GM23338 (cell line): ENCODE data around the gene RRP12. TPM values are rescaled to one million over a fixed set of nuclear protein-coding genes. Genes with fewer than 3 reads are reported as not detected.

Experiments
- ATAC-seq: fragments of 200-7000 bp; cut with Tn5 transposase; 3 replicates; pipeline ENCODE4 v1.9.1; 2020
- DNase-seq: peaks from one replicate; pipeline ENCODE4 v3.0.0-alpha.2; 2015; ENCODE audit warnings: low spot score
- H2AFZ ChIP-seq: fragments of 200-600 bp; sonication (generic); 2 replicates; pipeline ENCODE4 v1.8.0; 2016; ENCODE audit warnings: antibody characterized with exemption, mild to moderate bottlenecking, moderate library complexity
- H3F3A ChIP-seq: fragments of 200-600 bp; sonication (generic); replicated peaks from 2 replicates; pipeline ENCODE4 v1.8.0; 2017; ENCODE audit warnings: antibody characterized with exemption, mixed run types, low read depth
- H3K27ac ChIP-seq: fragments of 200-600 bp; sonication (generic); 2 replicates; pipeline ENCODE4 v1.6.1; 2016; ENCODE audit warnings: low read depth
- H3K27me3 ChIP-seq: fragments of 200-600 bp; sonication (generic); 2 replicates; pipeline ENCODE4 v1.8.0; 2016; ENCODE audit warnings: mild to moderate bottlenecking, mixed run types, moderate library complexity; ENCODE audit not compliant: insufficient read depth
- H3K36me3 ChIP-seq: fragments of 200-600 bp; sonication (generic); 2 replicates; pipeline ENCODE4 v1.8.0; 2016; ENCODE audit warnings: mild to moderate bottlenecking; ENCODE audit not compliant: insufficient read depth
- H3K4me1 ChIP-seq: fragments of 200-600 bp; sonication (generic); 2 replicates; pipeline ENCODE4 v1.8.0; 2016; ENCODE audit warnings: mild to moderate bottlenecking, moderate library complexity; ENCODE audit not compliant: insufficient read depth
- H3K4me2 ChIP-seq: fragments of 200-600 bp; sonication (generic); 2 replicates; pipeline ENCODE4 v1.7.1; 2017; ENCODE audit warnings: mixed run types
- H3K4me3 ChIP-seq: fragments of 200-600 bp; sonication (generic); 2 replicates; pipeline ENCODE4 v1.6.1; 2016; ENCODE audit warnings: mixed run types
- H3K79me2 ChIP-seq: fragments of 200-600 bp; sonication (generic); replicated peaks from 2 replicates; pipeline ENCODE4 v1.8.0; 2017; ENCODE audit warnings: mild to moderate bottlenecking; ENCODE audit not compliant: insufficient read depth
- H3K9me2 ChIP-seq: fragments of 200-600 bp; sonication (generic); 2 replicates; pipeline ENCODE4 v1.8.0; 2017; ENCODE audit not compliant: insufficient read depth
- H4K20me1 ChIP-seq: fragments of 200-600 bp; sonication (generic); replicated peaks from 2 replicates; pipeline ENCODE4 v1.8.0; 2017; ENCODE audit warnings: mild to moderate bottlenecking; ENCODE audit not compliant: insufficient read depth
- H3K27ac Mint-ChIP-seq: 2 replicates; pipeline ENCODE4 v1.8.0; 2020; ENCODE audit warnings: inconsistent platforms, mild to moderate bottlenecking, moderate library complexity, mixed read lengths
- H3K27me3 Mint-ChIP-seq: 3 replicates; pipeline ENCODE4 v1.8.0; 2022; ENCODE audit warnings: low read depth, mild to moderate bottlenecking, moderate library complexity, mixed read lengths, inconsistent platforms; ENCODE audit not compliant: insufficient read depth, poor library complexity
- H3K36me3 Mint-ChIP-seq: 3 replicates; pipeline ENCODE4 v1.8.0; 2021; ENCODE audit warnings: low read depth, mild to moderate bottlenecking, inconsistent platforms, moderate library complexity, mixed read lengths
- H3K4me1 Mint-ChIP-seq: 3 replicates; pipeline ENCODE4 v1.8.0; 2020; ENCODE audit warnings: mild to moderate bottlenecking, inconsistent platforms, mixed read lengths
- H3K4me3 Mint-ChIP-seq: 3 replicates; pipeline ENCODE4 v1.8.0; 2021; ENCODE audit warnings: moderate library complexity, mild to moderate bottlenecking, inconsistent platforms, mixed read lengths
- H3K9me3 Mint-ChIP-seq: 3 replicates; pipeline ENCODE4 v1.8.0; 2020; ENCODE audit warnings: moderate library complexity, mild to moderate bottlenecking, inconsistent platforms, mixed read lengths
- CREB1 ChIP-seq: fragments of 250-450 bp; sonication (Bioruptor Pico); IDR thresholded peaks from 2 replicates; pipeline ENCODE4 v1.5.0; 2020; ENCODE audit warnings: low read depth, mild to moderate bottlenecking, moderate library complexity
- CTCF ChIP-seq, 2 experiments: fragments of 200-600 bp in 1 of 2; sonication (generic) in 1 of 2; conservative IDR thresholded peaks; 2 replicates each; pipeline versions ENCODE4 v1.5.1 to v1.6.1; 2016 to 2017; ENCODE audit warnings: antibody characterized with exemption in 2 of 2, low read depth in 2 of 2, mild to moderate bottlenecking in 2 of 2, moderate library complexity in 1 of 2
- ETS1 ChIP-seq: IDR thresholded peaks from 2 replicates; pipeline ENCODE4 v1.6.1; 2016; ENCODE audit warnings: antibody characterized with exemption
- EZH2 ChIP-seq: fragments of 200-600 bp; sonication (generic); IDR thresholded peaks from one replicate; pipeline ENCODE4 v1.8.0; 2017; ENCODE audit warnings: antibody characterized with exemption, mild to moderate bottlenecking, low read depth; ENCODE audit not compliant: unreplicated experiment
- EZH2phosphoT487 ChIP-seq: fragments of 200-600 bp; sonication (generic); IDR thresholded peaks from one replicate; pipeline ENCODE4 v1.8.1; 2018; ENCODE audit warnings: antibody characterized with exemption; ENCODE audit not compliant: unreplicated experiment
- JUNB ChIP-seq: IDR thresholded peaks from one replicate; pipeline ENCODE4 v1.6.1; 2016; ENCODE audit warnings: antibody characterized with exemption; ENCODE audit not compliant: unreplicated experiment
- NANOG ChIP-seq: IDR thresholded peaks from 2 replicates; pipeline ENCODE4 v1.6.1; 2016; ENCODE audit warnings: antibody characterized with exemption, borderline replicate concordance
- POLR2AphosphoS5 ChIP-seq: IDR thresholded peaks from 2 replicates; pipeline ENCODE4 v1.6.1; 2016; ENCODE audit warnings: antibody characterized with exemption, low read depth
- STAT1 ChIP-seq: IDR thresholded peaks from one replicate; pipeline ENCODE4 v1.6.1; 2016; ENCODE audit warnings: antibody characterized with exemption; ENCODE audit not compliant: unreplicated experiment
- ZNF114 ChIP-seq: fragments of 250-450 bp; sonication (Bioruptor Pico); IDR thresholded peaks from 2 replicates; pipeline ENCODE4 v1.5.0; 2020; ENCODE audit warnings: mild to moderate bottlenecking, moderate library complexity
- ZNF331 ChIP-seq: fragments of 250-450 bp; sonication (Bioruptor Pico); IDR thresholded peaks from 2 replicates; pipeline ENCODE4 v1.5.0; 2020; ENCODE audit warnings: low read depth, mild to moderate bottlenecking, moderate library complexity
- ZNF462 ChIP-seq: fragments of 250-450 bp; sonication (Bioruptor Pico); IDR thresholded peaks from 2 replicates; pipeline ENCODE4 v1.5.0; 2020; ENCODE audit warnings: mild to moderate bottlenecking, moderate library complexity
- polyA plus RNA-seq: library from polyadenylated mRNA; unstranded; fragments of >200 nt; fragmentation: Nextera tagmentation; extraction: Ambion mirVana; gene quantifications from 2 replicates; pipeline ENCODE4 v1.2.1, GENCODE V29; 2016
- total RNA-seq: library from RNA; depleted of rRNA; stranded (reverse); fragments of >200 nt; shearing (Covaris generic); gene quantifications from 2 replicates; pipeline ENCODE4 v1.2.3, GENCODE V29; 2014
- TF ChIP-seq, protein P1 (sequence below): IDR thresholded peaks from one replicate; pipeline ENCODE4 v1.6.1; 2018; ENCODE audit warnings: antibody characterized with exemption; ENCODE audit not compliant: unreplicated experiment

RRP12 gene
- total and polyA plus RNA-seq, 2 experiments from 2014 or later: 53.4 to 62.6 TPM

GRCh38 chr10:97393034-97393573 lies 8.0 kb downstream of the RRP12 start:
- H4K20me1 ChIP-seq: no peaks in the 10 kb centered on the region
- no peaks in the 10 kb centered on the region for H3K79me2 ChIP-seq
- H3K4me3 ChIP-seq: no peak overlapping the region
- Mint-ChIP-seq H3K27me3 (peaks cover 3% of the 10 kb centered on the region), H3K4me3 (no peak overlapping the region), H3K27ac (no peak overlapping the region), H3K36me3 (peaks cover 69% of the 10 kb centered on the region), H3K9me3 (no peaks in the 10 kb centered on the region), H3K4me1 (no peaks in the 10 kb centered on the region)
- ATAC-seq (no peak), DNase-seq (no peak)
- no peak overlapping the region for H3K27ac ChIP-seq
- no peaks in the 10 kb centered on the region for H3K27me3 ChIP-seq
- H3K9me2 ChIP-seq: no peaks in the 10 kb centered on the region
- H3F3A ChIP-seq: 0 out of 2 replicates have a peak, but pooled peaks cover 5% of the 10 kb centered on the region
- no peak overlapping the region for H2AFZ ChIP-seq
- H3K4me2 ChIP-seq: no peak overlapping the region
- TF ChIP-seq EZH2phosphoT487 (no peak), ZNF114 (CRISPR knock-in tag) (no peak), POLR2AphosphoS5 (no peak), STAT1 (no peak), ETS1 (no peak), CREB1 (CRISPR knock-in tag) (no peak), ZNF331 (CRISPR knock-in tag) (no peak), EZH2 (no peak), NANOG (no peak), ZNF462 (CRISPR knock-in tag) (no peak), CTCF (conservative IDR thresholded peaks at IDR 0.05; ENCODE audit: low read depth in 2 of 2) (no peak), JUNB (no peak)
- TF ChIP-seq, protein P1, sequence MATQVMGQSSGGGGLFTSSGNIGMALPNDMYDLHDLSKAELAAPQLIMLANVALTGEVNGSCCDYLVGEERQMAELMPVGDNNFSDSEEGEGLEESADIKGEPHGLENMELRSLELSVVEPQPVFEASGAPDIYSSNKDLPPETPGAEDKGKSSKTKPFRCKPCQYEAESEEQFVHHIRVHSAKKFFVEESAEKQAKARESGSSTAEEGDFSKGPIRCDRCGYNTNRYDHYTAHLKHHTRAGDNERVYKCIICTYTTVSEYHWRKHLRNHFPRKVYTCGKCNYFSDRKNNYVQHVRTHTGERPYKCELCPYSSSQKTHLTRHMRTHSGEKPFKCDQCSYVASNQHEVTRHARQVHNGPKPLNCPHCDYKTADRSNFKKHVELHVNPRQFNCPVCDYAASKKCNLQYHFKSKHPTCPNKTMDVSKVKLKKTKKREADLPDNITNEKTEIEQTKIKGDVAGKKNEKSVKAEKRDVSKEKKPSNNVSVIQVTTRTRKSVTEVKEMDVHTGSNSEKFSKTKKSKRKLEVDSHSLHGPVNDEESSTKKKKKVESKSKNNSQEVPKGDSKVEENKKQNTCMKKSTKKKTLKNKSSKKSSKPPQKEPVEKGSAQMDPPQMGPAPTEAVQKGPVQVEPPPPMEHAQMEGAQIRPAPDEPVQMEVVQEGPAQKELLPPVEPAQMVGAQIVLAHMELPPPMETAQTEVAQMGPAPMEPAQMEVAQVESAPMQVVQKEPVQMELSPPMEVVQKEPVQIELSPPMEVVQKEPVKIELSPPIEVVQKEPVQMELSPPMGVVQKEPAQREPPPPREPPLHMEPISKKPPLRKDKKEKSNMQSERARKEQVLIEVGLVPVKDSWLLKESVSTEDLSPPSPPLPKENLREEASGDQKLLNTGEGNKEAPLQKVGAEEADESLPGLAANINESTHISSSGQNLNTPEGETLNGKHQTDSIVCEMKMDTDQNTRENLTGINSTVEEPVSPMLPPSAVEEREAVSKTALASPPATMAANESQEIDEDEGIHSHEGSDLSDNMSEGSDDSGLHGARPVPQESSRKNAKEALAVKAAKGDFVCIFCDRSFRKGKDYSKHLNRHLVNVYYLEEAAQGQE: no peak
- peaks cover 47% of the 10 kb centered on the region for H3K36me3 ChIP-seq
- H3K4me1 ChIP-seq: no peaks in the 10 kb centered on the region
